Gastroesophageal sphincter (tissue), 4 donors: ENCODE data around the gene TCTN2. TPM values are rescaled to one million over a fixed set of nuclear protein-coding genes. Genes with fewer than 3 reads are reported as not detected.

Experiments used
- ATAC-seq: fragments of 150-250 bp; one replicate; pipeline ENCODE4 v1.9.1; 2016; ENCODE audit warnings: mild to moderate bottlenecking, moderate library complexity
- H3K27ac ChIP-seq, 4 donors: fragments of 200-600 bp; sonication (generic) in 3 of 4; 1 replicate in 3 of 4; 2 replicates in 1 of 4; pipeline ENCODE4 v1.5.1; 2016 to 2019
- H3K27me3 ChIP-seq: fragments of 200-600 bp; sonication (generic); one replicate; pipeline ENCODE4 v1.5.1; 2019
- H3K36me3 ChIP-seq, 2 donors: fragments of 200-600 bp; sonication (generic); one replicate each; pipeline ENCODE4 v1.5.1; 2019; ENCODE audit warnings: control low read depth in 1 of 2
- H3K4me1 ChIP-seq, 3 donors: fragments of 200-600 bp; sonication (generic); 1 replicate in 2 of 3; 2 replicates in 1 of 3; pipeline ENCODE4 v1.5.1; 2016 to 2019; ENCODE audit warnings: control low read depth in 2 of 3
- H3K4me3 ChIP-seq, 2 donors: fragments of 200-600 bp; sonication (generic); one replicate each; pipeline ENCODE4 v1.5.1; 2019; ENCODE audit warnings: mild to moderate bottlenecking in 1 of 2, moderate library complexity in 1 of 2
- H3K9me3 ChIP-seq, 3 donors: fragments of 200-600 bp; sonication (generic); one replicate each; pipeline ENCODE4 v1.5.1; 2017 to 2019; ENCODE audit warnings: control low read depth in 2 of 3
- CTCF ChIP-seq, 4 experiments: fragments of 200-600 bp in 2 of 4; fragments of 450-650 bp in 2 of 4; sonication (generic) in 1 of 4; IDR thresholded peaks; one replicate each; pipeline ENCODE4 v1.5.1; 2017 to 2019; ENCODE audit warnings: antibody characterized with exemption in 4 of 4, mild to moderate bottlenecking in 2 of 4, moderate library complexity in 2 of 4
- EP300 ChIP-seq: sonication (generic); formaldehyde crosslinking; IDR thresholded peaks from one replicate; pipeline ENCODE4 v1.6.1; 2017; ENCODE audit warnings: antibody characterized with exemption, mild to moderate bottlenecking
- POLR2A ChIP-seq, 2 donors: fragments of 450-650 bp; IDR thresholded peaks; one replicate each; pipeline ENCODE4 v1.6.1; 2017; ENCODE audit warnings: antibody characterized with exemption in 2 of 2, mild to moderate bottlenecking in 2 of 2, moderate library complexity in 1 of 2
- POLR2AphosphoS5 ChIP-seq: sonication (generic); formaldehyde crosslinking; IDR thresholded peaks from one replicate; pipeline ENCODE4 v1.6.1; 2017; ENCODE audit warnings: antibody characterized with exemption
- WGBS, 2 donors: methylation state at CpG; one replicate each; pipeline ENCODE4 v1.1.5; 2018; ENCODE audit warnings: low coverage in 1 of 2; 5-methylcytosine and 5-hydroxymethylcytosine counted together
- total RNA-seq, 4 donors: library from RNA; depleted of rRNA; stranded (reverse); fragments of >200 nt; gene quantifications; one replicate each; pipeline ENCODE4 v1.1.0, GENCODE V29; 2016

The TCTN2 gene
- 1 to 10 TPM; 5.0 to 7.8 (median 7.1) TPM for total RNA-seq

- ATAC-seq = peak; percentile 99
- 0 to 2% methylated on average over 5 to 9 of the region's 53 CpGs for WGBS, 2 donors
- Histone ChIP-seq H3K4me3 (peak within 1 kb of the TSS; percentile 64 to 81), H3K27ac (peak within 1 kb of the TSS in 3 of 4 donors; percentile 62 to 69 (median 67)), H3K9me3 (no peaks in the 10 kb centered on the region), H3K27me3 (no peaks in the 10 kb centered on the region), H3K36me3 (peaks cover 0 to 28% of the 10 kb centered on the region in 2 donors), H3K4me1 (peaks cover 0 to 25% (median 8%) of the 10 kb centered on the region in 3 donors)
- TF ChIP-seq POLR2AphosphoS5 (no peak), POLR2A (IDR thresholded peaks at IDR 0.05) (no peak)
Measured at GRCh38 chr12:123670882-123671728, at the start of gene TCTN2. TCTN2 (plus strand) TSS chr12:123671113; CDS start chr12:123671241, 128 bp downstream.

- Histone ChIP-seq H3K27ac (no peak overlapping the region), H3K27me3 (no peaks in the 10 kb centered on the region), H3K36me3 (peaks cover 2 to 100% of the 10 kb centered on the region in 2 donors), H3K4me1 (peaks cover 0 to 6% (median 0%) of the 10 kb centered on the region in 3 donors), H3K9me3 (no peaks in the 10 kb centered on the region), H3K4me3 (no peak overlapping the region)
- 75 to 78% methylated on average over 7 to 10 of the region's 15 CpGs for WGBS, 2 donors
- ATAC-seq = no peak
- no peak for TF ChIP-seq POLR2A (IDR thresholded peaks at IDR 0.05)
Measured at GRCh38 chr12:123621619-123622530, 49.0 kb upstream of the TCTN2 start.

GRCh38 chr12:123633379-123634141 is 37.4 kb upstream of the TCTN2 start, which contains the start of the genes EIF2B1 and GTF2H3:
EIF2B1 (minus strand) TSS chr12:123633686; CDS start chr12:123633557, 129 bp downstream.
GTF2H3 (plus strand) TSS chr12:123633829; CDS start chr12:123633860, 31 bp downstream.
- Histone ChIP-seq H3K4me3 (peak within 1 kb of the TSS; percentile 63 to 67), H3K9me3 (no peaks in the 10 kb centered on the region), H3K36me3 (peaks cover 0 to 47% of the 10 kb centered on the region in 2 donors), H3K4me1 (peaks cover 5 to 29% (median 13%) of the 10 kb centered on the region in 3 donors), H3K27me3 (no peaks in the 10 kb centered on the region), H3K27ac (peak within 1 kb of the TSS; percentile 79 to 91 (median 84))
- no peak for TF ChIP-seq CTCF (IDR thresholded peaks at IDR 0.05)
- peak; percentile 76 for TF ChIP-seq POLR2A (IDR thresholded peaks at IDR 0.05)
- peak; percentile 91 for TF ChIP-seq POLR2AphosphoS5
- no peak for TF ChIP-seq EP300
- ATAC-seq = peak; percentile 100
- WGBS, 2 donors = 0% methylated on average over 6 to 9 of the region's 52 CpGs

GRCh38 chr12:123634142-123634561 is 36.8 kb upstream of the TCTN2 start:
- no peak for ATAC-seq

More at GRCh38 chr12:123634142-123634561, 36.8 kb upstream of the TCTN2 start:
- Histone ChIP-seq H3K36me3 (peaks cover 0 to 41% of the 10 kb centered on the region in 2 donors), H3K9me3 (no peaks in the 10 kb centered on the region), H3K4me3 (peak overlapping the region; percentile 63 to 67), H3K4me1 (peaks cover 5 to 29% (median 13%) of the 10 kb centered on the region in 3 donors), H3K27ac (peak overlapping the region; percentile 79 to 91 (median 84)), H3K27me3 (no peaks in the 10 kb centered on the region)
- 12 to 14% methylated on average over 10 to 18 of the region's 19 CpGs for WGBS, 2 donors
- no peak for TF ChIP-seq CTCF (IDR thresholded peaks at IDR 0.05)
- no peak for TF ChIP-seq EP300
